ENCODE data around the gene TM2D3. TPM values are rescaled to one million over a fixed set of nuclear protein-coding genes. Genes with fewer than 3 reads are reported as not detected.
A peak's percentile ranks its signal among the peaks of the same experiment; 100 is the strongest.
"Not testable (repeated sequence)": the region's sequence is repeated elsewhere in the genome, so short reads cannot be mapped to it uniquely, and the experiment has no call there.

TM2D3 gene
- total RNA-seq, 2 donors from 2014 or later, result 39.2 to 46.8 TPM

- intact Hi-C loops (cut with DNase I), result no loop called here
- ATAC-seq (no peak), DNase-seq (no peak)
These were observed 16.0 kb downstream of the TM2D3 start for GRCh38 chr15:101635944-101636727.

GRCh38 chr15:101633356-101633755, 18.8 kb downstream of the TM2D3 start:
- DNase-seq (no peak), ATAC-seq (no peak)
- intact Hi-C loops (cut with DNase I), result no loop called here

GRCh38 chr15:101626729-101627128, 25.5 kb downstream of the TM2D3 start:
- DNase-seq; intact Hi-C loops (cut with DNase I); ATAC-seq: not testable (repeated sequence)

- intact Hi-C loops (cut with DNase I), result no loop called here
- DNase-seq (no peak), ATAC-seq (peak; percentile 35 to 47)
These were observed 26.2 kb downstream of the TM2D3 start for GRCh38 chr15:101625980-101626379.

- DNase-seq, result no peak
- no peak for ATAC-seq
- intact Hi-C loops (cut with DNase I), result no loop called here
These were observed 27.0 kb downstream of the TM2D3 start for GRCh38 chr15:101625184-101625583.

- DNase-seq, result no peak
- intact Hi-C loops (cut with DNase I), result no loop called here
- ATAC-seq, result no peak
These were observed 28.5 kb downstream of the TM2D3 start for GRCh38 chr15:101623367-101624304.

GRCh38 chr15:101621961-101622360, 30.2 kb downstream of the TM2D3 start:
- ATAC-seq (no peak), DNase-seq (no peak)
- intact Hi-C loops (cut with DNase I), result no loop called here

GRCh38 chr15:101620671-101621070, 31.5 kb downstream of the TM2D3 start:
- intact Hi-C loops (cut with DNase I), result no loop called here
- ATAC-seq (no peak), DNase-seq (no peak)

- intact Hi-C loops (cut with DNase I), result no loop called here
- ATAC-seq (no peak), DNase-seq (no peak)
These were observed 32.6 kb downstream of the TM2D3 start for GRCh38 chr15:101619615-101619865.

GRCh38 chr15:101618851-101619614, 33.1 kb downstream of the TM2D3 start:
- DNase-seq, result no peak
- no peak for ATAC-seq
- intact Hi-C loops (cut with DNase I), result no loop called here

GRCh38 chr15:101618076-101618475, 34.1 kb downstream of the TM2D3 start:
- intact Hi-C loops (cut with DNase I), result no loop called here
- ATAC-seq (no peak), DNase-seq (no peak)

- peak; percentile 16 to 26 for ATAC-seq
- DNase-seq, result peak; percentile 30
- intact Hi-C loops (cut with DNase I), result no loop called here
These were observed 34.7 kb downstream of the TM2D3 start for GRCh38 chr15:101617390-101617965.

- intact Hi-C loops (cut with DNase I), result no loop called here
- peak; percentile 41 to 83 for ATAC-seq
- DNase-seq, result peak; percentile 76
These were observed 36.0 kb downstream of the TM2D3 start for GRCh38 chr15:101615986-101616848.

- intact Hi-C loops (cut with DNase I), result no loop called here
- ATAC-seq (peak; percentile 48 to 59), DNase-seq (peak; percentile 36)
These were observed 36.7 kb downstream of the TM2D3 start for GRCh38 chr15:101615414-101615985.

GRCh38 chr15:101614761-101615160, 37.4 kb downstream of the TM2D3 start:
- ATAC-seq, result no peak
- DNase-seq, result no peak
- intact Hi-C loops (cut with DNase I), result no loop called here

GRCh38 chr15:101614001-101614585, 38.1 kb downstream of the TM2D3 start:
- intact Hi-C loops (cut with DNase I), result no loop called here
- DNase-seq (no peak), ATAC-seq (no peak)

GRCh38 chr15:101613130-101614000, 38.8 kb downstream of the TM2D3 start:
- ATAC-seq (peak in 1 of 2 donors; percentile 51), DNase-seq (peak; percentile 82)
- intact Hi-C loops (cut with DNase I), result no loop called here
